GM12874 (cell line): ENCODE data around the gene NRXN3.

ENCODE experiments used
- TF ChIP-seq, protein P1 (sequence below): IDR thresholded peaks from 2 replicates; pipeline ENCODE4 v1.5.1; 2011; ENCODE audit warnings: low read depth, mild to moderate bottlenecking, control low read depth, low read length, moderate library complexity; ENCODE audit not compliant: insufficient read depth

NRXN3 gene

DNA sequence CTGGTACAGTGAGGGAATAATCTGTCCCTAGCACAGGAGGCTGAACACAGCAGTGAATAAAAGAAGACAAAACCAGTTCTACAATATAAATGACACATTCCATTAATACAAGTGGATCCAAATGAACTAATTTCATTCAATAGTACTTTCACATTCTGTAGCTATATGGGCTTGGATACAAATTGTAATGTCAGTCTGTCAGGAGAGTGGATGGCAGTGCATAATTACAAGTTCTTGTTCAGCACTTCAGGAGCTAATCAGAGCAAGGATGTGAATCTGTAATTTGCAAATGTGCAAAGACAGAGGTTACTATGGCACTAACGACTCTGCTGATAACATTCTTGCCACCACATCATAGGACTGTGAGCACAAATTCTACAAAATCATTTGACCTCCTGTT lies 1343.3 kb downstream of the NRXN3 start:
- TF ChIP-seq, protein P1, sequence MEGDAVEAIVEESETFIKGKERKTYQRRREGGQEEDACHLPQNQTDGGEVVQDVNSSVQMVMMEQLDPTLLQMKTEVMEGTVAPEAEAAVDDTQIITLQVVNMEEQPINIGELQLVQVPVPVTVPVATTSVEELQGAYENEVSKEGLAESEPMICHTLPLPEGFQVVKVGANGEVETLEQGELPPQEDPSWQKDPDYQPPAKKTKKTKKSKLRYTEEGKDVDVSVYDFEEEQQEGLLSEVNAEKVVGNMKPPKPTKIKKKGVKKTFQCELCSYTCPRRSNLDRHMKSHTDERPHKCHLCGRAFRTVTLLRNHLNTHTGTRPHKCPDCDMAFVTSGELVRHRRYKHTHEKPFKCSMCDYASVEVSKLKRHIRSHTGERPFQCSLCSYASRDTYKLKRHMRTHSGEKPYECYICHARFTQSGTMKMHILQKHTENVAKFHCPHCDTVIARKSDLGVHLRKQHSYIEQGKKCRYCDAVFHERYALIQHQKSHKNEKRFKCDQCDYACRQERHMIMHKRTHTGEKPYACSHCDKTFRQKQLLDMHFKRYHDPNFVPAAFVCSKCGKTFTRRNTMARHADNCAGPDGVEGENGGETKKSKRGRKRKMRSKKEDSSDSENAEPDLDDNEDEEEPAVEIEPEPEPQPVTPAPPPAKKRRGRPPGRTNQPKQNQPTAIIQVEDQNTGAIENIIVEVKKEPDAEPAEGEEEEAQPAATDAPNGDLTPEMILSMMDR: no peak

- TF ChIP-seq, protein P1: no peak
Measured at GRCh38 chr14:79514700-79515099, 1344.5 kb downstream of the NRXN3 start.

DNA sequence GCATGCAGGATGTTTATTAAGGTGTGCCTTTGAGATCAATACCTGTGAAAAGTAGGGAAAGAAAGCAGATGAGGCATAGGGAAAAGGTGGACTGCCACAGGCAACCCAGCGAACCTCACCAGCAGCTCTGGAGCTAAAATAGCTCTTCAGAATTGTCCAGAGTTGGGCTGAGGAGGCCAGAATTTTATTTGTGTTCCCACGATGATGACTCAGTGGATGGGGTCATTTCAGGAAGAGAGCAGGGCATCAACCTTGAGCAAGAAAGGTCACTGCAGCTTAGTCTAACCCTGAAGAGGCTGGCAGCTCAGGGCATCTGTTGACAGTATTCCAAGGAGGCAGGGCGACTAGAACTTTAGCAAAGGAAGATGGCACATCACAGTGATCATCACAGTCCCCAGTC lies 1345.0 kb downstream of the NRXN3 start:
- TF ChIP-seq, protein P1: no peak

DNA sequence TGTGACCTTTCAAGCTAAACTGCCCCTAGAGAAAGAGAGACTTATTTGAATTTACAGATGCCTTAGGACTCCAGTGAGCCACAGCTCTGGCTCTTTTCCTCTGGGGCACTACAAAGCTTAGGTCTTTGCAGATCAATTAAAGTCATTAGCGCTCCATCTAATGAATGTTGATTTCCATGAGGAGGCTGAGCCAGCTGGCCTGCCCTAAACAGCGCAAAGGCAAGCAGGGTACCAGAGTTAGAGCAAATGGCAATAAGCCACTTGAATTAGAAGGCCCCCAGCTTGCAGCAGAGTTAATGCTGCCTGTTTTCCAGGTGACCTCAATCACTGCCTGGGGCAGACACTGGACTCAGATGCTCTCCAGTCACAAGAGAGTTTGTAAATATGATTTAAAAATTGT lies 1345.8 kb downstream of the NRXN3 start:
- TF ChIP-seq, protein P1: no peak

DNA sequence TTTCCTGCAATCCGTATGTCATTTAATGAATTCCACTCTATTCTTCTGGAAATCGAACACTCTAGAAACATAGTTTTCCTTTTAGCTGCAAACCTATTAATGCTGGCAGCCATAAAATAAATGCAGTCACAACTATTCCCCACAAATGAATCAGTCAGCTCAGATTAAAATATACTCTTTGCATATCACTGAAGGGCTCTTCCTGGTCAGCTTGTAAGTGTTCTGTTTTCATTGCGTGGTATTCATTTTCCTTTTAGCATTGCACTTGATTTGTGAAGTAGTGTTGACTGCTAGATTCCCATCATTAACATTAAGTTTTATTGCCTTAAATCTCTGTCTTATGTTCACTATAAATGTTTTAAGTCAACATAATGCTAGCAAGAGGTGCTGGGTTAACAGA lies 1355.2 kb downstream of the NRXN3 start:
- TF ChIP-seq, protein P1: no peak

- TF ChIP-seq, protein P1: no peak
Measured at GRCh38 chr14:79528828-79529416, 1358.7 kb downstream of the NRXN3 start.

DNA sequence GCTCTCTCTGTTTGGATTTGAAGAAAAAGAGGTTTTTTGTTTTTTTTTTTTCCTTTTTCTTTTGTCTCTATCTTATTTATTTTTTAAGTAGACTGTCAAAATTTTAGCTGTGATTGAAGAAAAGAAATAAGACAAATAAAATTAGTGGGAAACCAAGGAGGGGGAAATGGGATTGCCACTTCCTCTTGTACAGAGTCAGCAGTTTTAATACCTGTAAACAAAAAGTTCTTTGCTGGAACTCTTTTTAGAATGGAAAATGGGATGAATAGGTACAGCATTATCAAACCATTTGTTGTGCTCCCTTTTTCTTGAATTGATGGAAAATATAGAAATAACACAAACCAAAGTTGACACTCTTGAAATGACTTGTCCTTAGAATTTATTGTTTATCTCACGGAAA lies 1360.4 kb downstream of the NRXN3 start:
- TF ChIP-seq, protein P1: no peak
